Activated T-cell treated with anti-CD3 and anti-CD28 coated beads, Interleukin-2, amount 50 U/mL, for 24 hours (primary cell): ENCODE data around the gene SNX21.
A peak's percentile ranks its signal among the peaks of the same experiment; 100 is the strongest.

Source experiments
- DNase-seq: peaks from one replicate; pipeline ENCODE4 v3.0.0-alpha.2; 2020
- H3K27ac Mint-ChIP-seq: 2 replicates; pipeline ENCODE4 v1.8.0; 2020; ENCODE audit warnings: mild to moderate bottlenecking, mixed read lengths
- H3K27me3 Mint-ChIP-seq: 2 replicates; pipeline ENCODE4 v1.8.0; 2020; ENCODE audit warnings: mixed read lengths
- H3K36me3 Mint-ChIP-seq: 2 replicates; pipeline ENCODE4 v1.8.0; 2020; ENCODE audit warnings: low read depth, mixed read lengths
- H3K4me1 Mint-ChIP-seq: 2 replicates; pipeline ENCODE4 v1.8.0; 2020; ENCODE audit warnings: low read depth, mixed read lengths
- H3K4me3 Mint-ChIP-seq: 2 replicates; pipeline ENCODE4 v1.8.0; 2020; ENCODE audit warnings: mild to moderate bottlenecking, moderate library complexity, mixed read lengths
- H3K9me3 Mint-ChIP-seq: 2 replicates; pipeline ENCODE4 v1.8.0; 2020; ENCODE audit warnings: mixed read lengths

SNX21 gene

GRCh38 chr20:45892049-45892825, 58.6 kb downstream of the SNX21 start:
- Mint-ChIP-seq H3K9me3 (no peaks in the 10 kb centered on the region), H3K36me3 (peaks cover 62% of the 10 kb centered on the region), H3K27me3 (no peaks in the 10 kb centered on the region), H3K4me3 (peak overlapping the region; percentile 87), H3K27ac (peak overlapping the region; percentile 84), H3K4me1 (peaks cover 41% of the 10 kb centered on the region)
- DNase-seq: no peak
